Activated CD8-positive, alpha-beta T cell treated with anti-CD3 and anti-CD28 coated beads for 36 hours (primary cell): ENCODE measurements around the gene DNAJC16. TPM values are rescaled to one million over a fixed set of nuclear protein-coding genes. Genes with fewer than 3 reads are reported as not detected.
A peak's percentile ranks its signal among the peaks of the same experiment; 100 is the strongest.

Experiments used
- ATAC-seq: fragments of 200-7000 bp; cut with Tn5 transposase; one replicate; pipeline ENCODE4 v1.10.0; 2021; ENCODE audit warnings: mild to moderate bottlenecking, moderate library complexity
- CTCF ChIA-PET: fragments of 350-600 bp; sonication (Branson Sonifier 250); formaldehyde crosslinking; loops from one replicate; lab custom pipeline; 2021; ENCODE audit warnings: antibody characterized with exemption; lab: Charles Lee
- POLR2A ChIA-PET: fragments of 350-600 bp; sonication (Branson Sonifier 250); formaldehyde crosslinking; loops from one replicate; lab custom pipeline; 2021; ENCODE audit warnings: antibody characterized with exemption; lab: Charles Lee
- DNase-seq: peaks from one replicate; pipeline ENCODE4 v3.0.0-alpha.2; 2020
- H3K27ac Mint-ChIP-seq: one replicate; pipeline ENCODE4 v1.8.0; 2021; ENCODE audit warnings: mild to moderate bottlenecking, mixed read lengths
- H3K27me3 Mint-ChIP-seq: one replicate; pipeline ENCODE4 v1.8.0; 2021; ENCODE audit warnings: mixed read lengths
- H3K36me3 Mint-ChIP-seq: one replicate; pipeline ENCODE4 v1.8.0; 2021; ENCODE audit warnings: low read depth, mixed read lengths
- H3K4me1 Mint-ChIP-seq: one replicate; pipeline ENCODE4 v1.8.0; 2021; ENCODE audit warnings: low read depth, mixed read lengths
- H3K4me3 Mint-ChIP-seq: one replicate; pipeline ENCODE4 v1.8.0; 2021; ENCODE audit warnings: mild to moderate bottlenecking, moderate library complexity, mixed read lengths
- H3K9me3 Mint-ChIP-seq: one replicate; pipeline ENCODE4 v1.8.0; 2021; ENCODE audit warnings: mixed read lengths
- intact Hi-C: fragments of 100-400 bp; cut with micrococcal nuclease; formaldehyde crosslinking; loops from one replicate; pipeline ENCODE4 v1.10.0; 2022
- total RNA-seq, 2 experiments: library from RNA; stranded (reverse); gene quantifications; one replicate each; pipeline ENCODE4 v1.2.3, GENCODE V29; 2021
- TF ChIP-seq, protein P1 (sequence below): fragments of 200-600 bp; IDR thresholded peaks from one replicate; pipeline ENCODE4 v1.8.0; 2022; ENCODE audit warnings: antibody characterized with exemption, mild to moderate bottlenecking

DNAJC16 gene
- total RNA-seq, 2 experiments from 2014 or later, result 10.0 to 13.0 TPM

DNA sequence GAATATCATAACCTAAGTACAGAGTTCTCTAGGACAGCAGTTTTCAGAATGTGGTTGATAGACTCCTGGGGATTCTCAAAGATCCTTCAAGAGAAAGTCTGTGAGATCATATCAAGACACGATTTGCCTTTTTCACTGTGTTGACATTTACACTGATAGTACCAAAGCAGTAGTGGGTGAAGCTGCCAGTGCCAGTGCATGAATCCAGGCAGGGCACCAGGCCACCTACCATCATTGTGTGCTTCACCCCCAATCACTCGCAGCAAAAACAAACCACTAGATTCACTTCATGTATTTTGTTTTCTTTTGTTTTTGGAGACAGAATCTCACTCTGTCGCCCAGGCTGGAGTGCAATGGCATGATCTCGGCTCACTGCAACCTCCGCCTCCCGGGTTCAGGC lies 23.9 kb downstream of the DNAJC16 start:
- TF ChIP-seq, protein P1, sequence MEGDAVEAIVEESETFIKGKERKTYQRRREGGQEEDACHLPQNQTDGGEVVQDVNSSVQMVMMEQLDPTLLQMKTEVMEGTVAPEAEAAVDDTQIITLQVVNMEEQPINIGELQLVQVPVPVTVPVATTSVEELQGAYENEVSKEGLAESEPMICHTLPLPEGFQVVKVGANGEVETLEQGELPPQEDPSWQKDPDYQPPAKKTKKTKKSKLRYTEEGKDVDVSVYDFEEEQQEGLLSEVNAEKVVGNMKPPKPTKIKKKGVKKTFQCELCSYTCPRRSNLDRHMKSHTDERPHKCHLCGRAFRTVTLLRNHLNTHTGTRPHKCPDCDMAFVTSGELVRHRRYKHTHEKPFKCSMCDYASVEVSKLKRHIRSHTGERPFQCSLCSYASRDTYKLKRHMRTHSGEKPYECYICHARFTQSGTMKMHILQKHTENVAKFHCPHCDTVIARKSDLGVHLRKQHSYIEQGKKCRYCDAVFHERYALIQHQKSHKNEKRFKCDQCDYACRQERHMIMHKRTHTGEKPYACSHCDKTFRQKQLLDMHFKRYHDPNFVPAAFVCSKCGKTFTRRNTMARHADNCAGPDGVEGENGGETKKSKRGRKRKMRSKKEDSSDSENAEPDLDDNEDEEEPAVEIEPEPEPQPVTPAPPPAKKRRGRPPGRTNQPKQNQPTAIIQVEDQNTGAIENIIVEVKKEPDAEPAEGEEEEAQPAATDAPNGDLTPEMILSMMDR, result no peak
- Mint-ChIP-seq H3K27ac (no peak overlapping the region), H3K27me3 (no peaks in the 10 kb centered on the region), H3K4me1 (no peaks in the 10 kb centered on the region), H3K4me3 (no peak overlapping the region), H3K36me3 (peaks cover 21% of the 10 kb centered on the region), H3K9me3 (no peaks in the 10 kb centered on the region)
- ChIA-PET CTCF (no interaction called here), POLR2A (no interaction called here)
- no peak for DNase-seq
- intact Hi-C loops, result no loop called here
- no peak for ATAC-seq

DNA sequence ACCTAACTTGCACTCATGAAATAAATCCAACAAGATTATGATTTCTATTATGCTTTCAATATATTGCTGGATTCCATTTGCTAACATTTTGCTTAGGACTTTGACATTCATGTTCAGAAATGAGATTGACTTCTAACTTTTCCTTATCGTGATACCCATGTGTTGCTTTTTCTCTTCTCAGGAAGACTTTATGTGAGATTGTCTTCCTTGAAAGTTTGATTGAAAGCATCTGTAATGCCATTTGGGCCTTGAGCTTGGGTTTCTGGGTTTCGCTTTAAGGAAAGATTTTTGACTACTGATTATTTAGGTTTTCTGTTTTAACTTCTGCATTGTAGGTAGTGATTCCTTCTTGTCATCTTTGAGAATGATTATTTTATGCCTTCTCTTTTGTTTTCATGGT lies 30.4 kb downstream of the DNAJC16 start:
- H3K27me3 Mint-ChIP-seq, result no peaks in the 10 kb centered on the region
- peaks cover 7% of the 10 kb centered on the region for H3K36me3 Mint-ChIP-seq
- no peak for ATAC-seq
- ChIA-PET CTCF (no interaction called here), POLR2A (interaction anchor here (2.3 kb wide), 1 partner anchor 29 kb away, joined by 7 read pairs; no protein-coding TSS in a partner anchor)
- TF ChIP-seq, protein P1, result no peak
- H3K4me3 Mint-ChIP-seq, result no peak overlapping the region
- H3K9me3 Mint-ChIP-seq, result no peaks in the 10 kb centered on the region
- intact Hi-C loops, result no loop called here
- peak overlapping the region; percentile 22 for H3K27ac Mint-ChIP-seq
- no peaks in the 10 kb centered on the region for H3K4me1 Mint-ChIP-seq
- no peak for DNase-seq

GRCh38 chr1:15557594-15557993 lies 30.9 kb downstream of the DNAJC16 start:
- no peaks in the 10 kb centered on the region for H3K27me3 Mint-ChIP-seq
- H3K4me1 Mint-ChIP-seq, result no peaks in the 10 kb centered on the region
- intact Hi-C loops, result no loop called here
- no peak overlapping the region for H3K4me3 Mint-ChIP-seq
- no peaks in the 10 kb centered on the region for H3K9me3 Mint-ChIP-seq
- TF ChIP-seq, protein P1, result no peak
- H3K36me3 Mint-ChIP-seq, result peaks cover 11% of the 10 kb centered on the region
- no peak for DNase-seq
- CTCF ChIA-PET, result no interaction called here
- POLR2A ChIA-PET, result no interaction called here
- H3K27ac Mint-ChIP-seq, result no peak overlapping the region
- no peak for ATAC-seq

- no peaks in the 10 kb centered on the region for H3K4me1 Mint-ChIP-seq
- no peak overlapping the region for H3K4me3 Mint-ChIP-seq
- DNase-seq, result no peak
- ChIA-PET POLR2A (no interaction called here), CTCF (no interaction called here)
- H3K27me3 Mint-ChIP-seq, result no peaks in the 10 kb centered on the region
- TF ChIP-seq, protein P1, result no peak
- H3K27ac Mint-ChIP-seq, result no peak overlapping the region
- H3K36me3 Mint-ChIP-seq, result peaks cover 13% of the 10 kb centered on the region
- no peaks in the 10 kb centered on the region for H3K9me3 Mint-ChIP-seq
- no peak for ATAC-seq
- intact Hi-C loops, result no loop called here
Observed at GRCh38 chr1:15558516-15558915, 31.9 kb downstream of the DNAJC16 start.

DNA sequence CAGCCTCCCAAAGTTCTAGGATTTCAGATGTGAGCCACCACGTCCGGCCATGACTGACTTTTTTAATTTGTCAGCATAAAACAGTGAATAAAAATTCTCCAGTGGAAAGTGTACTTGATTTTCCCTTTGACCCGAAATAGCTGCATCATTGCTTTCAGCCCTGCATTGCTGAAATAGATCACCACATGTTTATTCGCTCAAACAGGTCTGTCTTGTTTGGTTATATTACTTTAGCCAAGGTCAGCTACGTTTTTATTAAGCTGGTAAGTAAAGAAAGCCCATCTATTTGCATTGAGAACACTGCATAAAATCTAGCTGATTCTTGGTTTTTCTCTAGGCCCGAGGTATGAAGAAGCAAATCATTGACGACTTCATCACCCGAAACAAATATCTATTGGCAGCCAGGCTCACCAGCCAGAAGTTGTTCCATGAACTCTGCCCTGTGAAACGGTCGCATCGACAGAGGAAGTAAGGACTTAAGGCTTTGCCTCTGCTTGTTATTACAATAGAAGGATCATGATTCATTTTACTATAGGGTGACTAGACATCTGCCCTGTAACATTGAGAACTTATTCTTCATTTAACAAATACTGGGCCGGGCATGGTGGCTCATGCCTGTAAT lies 32.7 kb downstream of the DNAJC16 start:
- intact Hi-C loops, result no loop called here
- no peak for ATAC-seq
- peaks cover 16% of the 10 kb centered on the region for H3K36me3 Mint-ChIP-seq
- CTCF ChIA-PET, result no interaction called here
- no peak overlapping the region for H3K27ac Mint-ChIP-seq
- H3K4me3 Mint-ChIP-seq, result no peak overlapping the region
- H3K27me3 Mint-ChIP-seq, result no peaks in the 10 kb centered on the region
- DNase-seq, result no peak
- TF ChIP-seq, protein P1, result no peak
- POLR2A ChIA-PET, result no interaction called here
- H3K4me1 Mint-ChIP-seq, result no peaks in the 10 kb centered on the region
- H3K9me3 Mint-ChIP-seq, result no peaks in the 10 kb centered on the region
